DMS153 treated with DMSO at 0.1 percent for 48 hours (cell line): ENCODE measurements around the gene TMEM179.

Experiments
- DNase-seq: peaks from one replicate; lab custom pipeline; 2025; ENCODE audit not compliant: unreplicated experiment; lab: John Stamatoyannopoulos, UW

Gene TMEM179

GRCh38 chr14:104547310-104547997 is 57.1 kb downstream of the TMEM179 start:
- DNase-seq: no peak

- no peak for DNase-seq
Measured at GRCh38 chr14:104546591-104547309, 57.8 kb downstream of the TMEM179 start.

GRCh38 chr14:104545942-104546501 is 58.5 kb downstream of the TMEM179 start:
- no peak for DNase-seq

DNA sequence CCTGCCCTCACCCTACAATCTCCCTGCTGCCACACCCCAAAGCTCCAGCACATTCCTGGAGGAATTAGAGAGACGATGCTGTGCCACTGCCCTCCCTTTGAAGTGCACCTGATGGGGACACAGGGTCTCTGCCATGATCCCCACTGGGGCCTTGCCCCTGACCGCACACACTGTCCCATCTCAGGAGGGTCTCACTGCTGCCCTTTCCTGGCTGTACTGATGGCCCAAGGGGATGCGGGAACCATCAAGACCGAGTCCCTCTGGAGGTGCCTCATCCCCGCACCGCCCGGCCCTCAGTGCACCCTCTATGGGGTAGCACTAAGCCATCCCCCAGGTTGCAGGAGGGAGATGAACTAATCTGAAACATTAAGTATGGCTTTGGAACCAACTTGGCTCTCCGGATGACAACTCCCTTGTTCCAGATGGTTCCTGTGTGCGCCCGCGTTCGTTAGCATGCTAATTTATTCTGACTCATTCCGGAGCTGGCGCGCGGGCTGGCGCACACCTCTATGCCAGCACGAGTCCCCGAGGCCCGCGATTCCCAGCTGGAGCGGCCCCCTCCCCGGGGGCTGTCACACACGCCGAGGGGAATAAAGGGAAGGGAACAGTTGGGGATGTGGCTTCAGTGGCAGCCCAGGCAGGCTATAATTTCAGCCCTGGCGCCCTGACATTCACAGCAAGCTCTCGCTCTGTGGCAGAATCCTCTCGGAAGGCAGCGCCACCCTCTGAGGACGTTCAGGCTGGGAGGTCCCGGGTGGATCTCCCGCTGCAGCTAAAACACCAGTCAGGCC is 59.2 kb downstream of the TMEM179 start:
- no peak for DNase-seq

DNA sequence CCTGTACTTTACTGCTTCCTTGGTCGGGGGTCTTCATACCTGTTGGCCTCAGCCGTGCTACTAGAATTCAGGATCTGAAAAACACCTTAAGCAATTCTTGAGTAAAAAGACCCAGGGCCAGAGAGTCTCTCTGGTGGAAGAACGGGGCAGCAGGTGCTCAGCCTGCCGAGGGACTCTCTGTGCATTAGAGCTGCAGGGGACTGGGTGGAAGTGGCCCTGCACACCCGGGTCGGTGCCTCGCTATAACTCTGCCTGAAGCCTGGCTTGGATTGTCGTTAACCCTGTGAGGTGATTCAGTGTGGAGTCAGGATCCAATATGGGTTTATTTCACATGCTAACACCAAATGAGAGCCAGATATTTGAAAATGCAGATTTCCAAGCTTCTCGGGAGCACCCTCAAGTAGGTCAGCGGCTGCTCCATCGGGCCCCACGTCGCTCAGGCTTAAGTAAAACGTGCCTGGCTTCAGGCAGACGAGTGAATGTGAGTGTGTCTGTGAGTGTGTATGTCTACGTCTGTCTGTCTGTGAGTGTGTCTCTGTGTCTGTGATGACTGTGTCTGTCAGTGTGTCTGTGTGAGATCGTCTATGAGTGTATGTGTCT is 60.1 kb downstream of the TMEM179 start:
- DNase-seq: no peak

- no peak for DNase-seq
Measured at GRCh38 chr14:104542871-104543830, 61.4 kb downstream of the TMEM179 start.

DNA sequence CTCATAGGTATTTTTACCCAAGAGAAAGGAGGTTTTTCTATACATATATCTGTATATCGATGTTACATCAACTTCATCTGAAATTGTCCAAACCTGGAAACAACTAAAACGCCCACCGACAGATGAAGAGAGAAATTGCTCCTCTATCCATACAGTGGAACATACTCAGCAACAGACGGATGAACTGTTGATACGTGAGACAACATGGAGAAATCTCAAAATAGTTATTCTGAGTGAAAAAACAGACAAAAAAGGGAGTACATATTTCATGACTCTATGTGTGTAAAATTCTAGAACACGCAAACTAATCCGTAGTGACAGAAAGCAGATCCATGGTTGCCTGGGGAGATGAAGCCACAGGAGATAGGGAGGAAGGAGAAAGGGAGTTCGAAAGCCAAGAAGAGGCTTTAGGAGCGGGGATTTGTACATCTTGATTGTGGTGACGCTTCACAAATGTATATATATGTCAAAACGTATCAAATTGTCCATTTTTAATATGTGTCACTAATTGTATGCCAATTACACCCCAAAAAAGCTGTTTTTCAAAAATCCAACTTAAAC is 62.6 kb downstream of the TMEM179 start:
- no peak for DNase-seq
